Panc1 (cell line): ENCODE data around the gene CCDC174. TPM values are rescaled to one million over a fixed set of nuclear protein-coding genes. Genes with fewer than 3 reads are reported as not detected.

Source experiments
- total RNA-seq: library from RNA; stranded (reverse); gene quantifications from one replicate; pipeline ENCODE4 v1.2.1, GENCODE V29; 2021; ENCODE audit not compliant: unreplicated experiment

Gene CCDC174
- total RNA-seq, 1 experiment from 2014 or later: 10.6 TPM

Other genes starting within 250 kb of the CCDC174 start
- gene SLC6A6, start 249.2 kb upstream of the CCDC174 start, total RNA-seq: 61.0 TPM
- 6.5 TPM for gene GRIP2, start 111.4 kb upstream of the CCDC174 start, total RNA-seq
- gene C3orf20, start 23.4 kb downstream of the CCDC174 start, total RNA-seq: not detected
- 0.77 TPM for gene FGD5, start 167.2 kb downstream of the CCDC174 start, total RNA-seq